ENCODE results near the gene SPOUT1. TPM values are rescaled to one million over a fixed set of nuclear protein-coding genes. Genes with fewer than 3 reads are reported as not detected.

The SPOUT1 gene
- polyA plus RNA-seq, 1 experiment: 45.8 TPM

- CTCF ChIA-PET: no interaction called here
- Histone ChIP-seq H3K36me3 (ENCODE audit: control insufficient read depth, insufficient read depth, low read length) (peaks cover 5% of the 10 kb centered on the region), H3K27me3 (ENCODE audit: control insufficient read depth, insufficient read depth, low read length) (no peaks in the 10 kb centered on the region), H3K4me3 (ENCODE audit: low read depth, low read length) (no peak overlapping the region)
- no peak for DNase-seq (ENCODE audit: low read depth)
- POLR2A ChIA-PET: no interaction called here
- TF ChIP-seq, protein P1, sequence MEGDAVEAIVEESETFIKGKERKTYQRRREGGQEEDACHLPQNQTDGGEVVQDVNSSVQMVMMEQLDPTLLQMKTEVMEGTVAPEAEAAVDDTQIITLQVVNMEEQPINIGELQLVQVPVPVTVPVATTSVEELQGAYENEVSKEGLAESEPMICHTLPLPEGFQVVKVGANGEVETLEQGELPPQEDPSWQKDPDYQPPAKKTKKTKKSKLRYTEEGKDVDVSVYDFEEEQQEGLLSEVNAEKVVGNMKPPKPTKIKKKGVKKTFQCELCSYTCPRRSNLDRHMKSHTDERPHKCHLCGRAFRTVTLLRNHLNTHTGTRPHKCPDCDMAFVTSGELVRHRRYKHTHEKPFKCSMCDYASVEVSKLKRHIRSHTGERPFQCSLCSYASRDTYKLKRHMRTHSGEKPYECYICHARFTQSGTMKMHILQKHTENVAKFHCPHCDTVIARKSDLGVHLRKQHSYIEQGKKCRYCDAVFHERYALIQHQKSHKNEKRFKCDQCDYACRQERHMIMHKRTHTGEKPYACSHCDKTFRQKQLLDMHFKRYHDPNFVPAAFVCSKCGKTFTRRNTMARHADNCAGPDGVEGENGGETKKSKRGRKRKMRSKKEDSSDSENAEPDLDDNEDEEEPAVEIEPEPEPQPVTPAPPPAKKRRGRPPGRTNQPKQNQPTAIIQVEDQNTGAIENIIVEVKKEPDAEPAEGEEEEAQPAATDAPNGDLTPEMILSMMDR (IDR thresholded peaks at IDR 0.05; ENCODE audit: insufficient read depth, low read depth, low read length): no peak
These were observed 5.9 kb upstream of the SPOUT1 start for GRCh38 chr9:128835246-128836210.

DNA sequence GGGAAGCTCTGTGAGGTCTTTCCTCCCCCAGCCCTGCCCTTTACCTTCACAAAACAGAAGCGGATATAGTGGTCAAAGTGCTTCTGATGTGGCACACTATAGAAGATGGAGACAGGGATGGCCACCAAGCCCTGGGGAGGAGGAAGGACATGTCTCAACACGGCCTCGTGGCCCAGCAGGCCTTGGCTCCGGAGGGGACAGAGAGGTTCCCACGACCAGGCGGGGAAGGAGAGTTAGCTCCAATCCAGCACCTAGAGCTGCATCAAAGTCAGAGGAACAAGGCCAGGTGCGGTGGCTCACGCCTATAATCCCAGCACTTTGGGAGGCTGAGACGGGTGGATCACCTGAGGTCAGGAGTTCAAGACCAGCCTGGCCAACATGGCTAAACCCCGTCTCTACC, 4.1 kb upstream of the SPOUT1 start:
- no peaks in the 10 kb centered on the region for H3K27me3 ChIP-seq (ENCODE audit: control insufficient read depth, insufficient read depth, low read length)
- TF ChIP-seq, protein P1 (IDR thresholded peaks at IDR 0.05; ENCODE audit: insufficient read depth, low read depth, low read length): no peak
- peaks cover 5% of the 10 kb centered on the region for H3K36me3 ChIP-seq (ENCODE audit: control insufficient read depth, insufficient read depth, low read length)
- no peak for DNase-seq (ENCODE audit: low read depth)
- ChIA-PET POLR2A (no interaction called here), CTCF (interaction anchor here (0.7 to 1.3 kb wide), 2 partner anchors 15 to 95 kb away, joined by 3 to 6 read pairs; partner anchors contain the start of gene ENDOG)
- H3K4me3 ChIP-seq (ENCODE audit: low read depth, low read length): no peak overlapping the region

GRCh38 chr9:128828719-128829452, 708 bp downstream of the SPOUT1 start:
- POLR2A ChIA-PET: interaction anchor here (0.6 kb wide), 1 partner anchor 105 kb away, joined by 4 read pairs; the partner anchor contains the start of gene ZDHHC12
- CTCF ChIA-PET: interaction anchor here (0.8 to 1.6 kb wide), 2 partner anchors 10 to 712 kb away, joined by 3 to 11 read pairs; partner anchors contain the start of gene ENDOG

DNA sequence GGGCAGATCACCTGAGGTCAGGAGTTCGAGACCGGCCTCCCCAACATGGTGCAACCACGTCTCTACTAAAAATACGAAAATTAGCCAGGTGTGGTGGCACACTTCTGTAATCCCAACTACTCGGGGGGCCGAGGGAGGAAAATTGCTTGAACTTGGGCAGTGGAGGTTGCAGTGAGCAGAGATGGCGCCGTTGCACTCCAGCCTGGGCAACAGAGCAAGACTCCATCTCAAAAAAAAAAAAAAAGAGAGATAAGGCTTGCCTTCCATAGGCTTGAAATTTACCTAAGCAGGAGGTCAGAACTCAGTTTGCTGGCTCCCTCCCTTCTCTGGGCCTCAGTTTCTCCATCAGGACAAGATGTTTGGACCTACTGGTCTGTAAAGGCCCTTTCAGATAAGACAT, 1.3 kb downstream of the SPOUT1 start:
- no peak for DNase-seq (ENCODE audit: low read depth)
- Histone ChIP-seq H3K4me3 (ENCODE audit: low read depth, low read length) (no peak overlapping the region), H3K36me3 (ENCODE audit: control insufficient read depth, insufficient read depth, low read length) (peaks cover 20% of the 10 kb centered on the region), H3K27me3 (ENCODE audit: control insufficient read depth, insufficient read depth, low read length) (no peaks in the 10 kb centered on the region)
- ChIA-PET POLR2A (no interaction called here), CTCF (interaction anchor here (1.5 kb wide), 1 partner anchor 10 kb away, joined by 12 read pairs; the partner anchor contains the start of gene ENDOG)
- TF ChIP-seq, protein P1 (IDR thresholded peaks at IDR 0.05; ENCODE audit: insufficient read depth, low read depth, low read length): no peak

More at GRCh38 chr9:128828719-128829452, 708 bp downstream of the SPOUT1 start:
- DNase-seq (ENCODE audit: low read depth): no peak
- TF ChIP-seq, protein P1 (IDR thresholded peaks at IDR 0.05; ENCODE audit: insufficient read depth, low read depth, low read length): no peak
- peaks cover 19% of the 10 kb centered on the region for H3K36me3 ChIP-seq (ENCODE audit: control insufficient read depth, insufficient read depth, low read length)
- peak overlapping the region; percentile 96 for H3K4me3 ChIP-seq (ENCODE audit: low read depth, low read length)
- no peaks in the 10 kb centered on the region for H3K27me3 ChIP-seq (ENCODE audit: control insufficient read depth, insufficient read depth, low read length)

Data from BJ (cell line).